H1 (cell line): ENCODE measurements around the gene RBM20. TPM values are rescaled to one million over a fixed set of nuclear protein-coding genes. Genes with fewer than 3 reads are reported as not detected.

Source experiments
- CTCF ChIA-PET: fragments of 300-600 bp; sonication (Branson Sonifier 250); formaldehyde crosslinking; loops from one replicate; lab custom pipeline; 2021; ENCODE audit not compliant: partially characterized antibody; lab: Charles Lee
- POLR2A ChIA-PET: fragments of 300-600 bp; sonication (Branson Sonifier 250); formaldehyde crosslinking; loops from one replicate; lab custom pipeline; 2021; ENCODE audit warnings: inconsistent platforms; ENCODE audit not compliant: partially characterized antibody; lab: Charles Lee
- DNase-seq, 2 experiments: peaks; one replicate each; pipeline versions ENCODE4 v3.0.0 to v3.0.0-alpha.2; 2010 to 2022; ENCODE audit warnings: low spot score in 2 of 2, low read depth in 1 of 2, mixed read lengths in 1 of 2
- FAIRE-seq: peaks from 2 replicates; lab custom pipeline; 2011; peaks lifted over from hg19 to GRCh38; lab: Jason Lieb, UNC
- H2AFZ ChIP-seq: 2 replicates; pipeline ENCODE4 v1.8.1; 2012; ENCODE audit warnings: low read length, inconsistent platforms
- H2AK5ac ChIP-seq: 2 replicates; pipeline ENCODE4 v1.6.1; 2013; ENCODE audit warnings: low read depth, low read length
- H2BK120ac ChIP-seq: replicated peaks from 2 replicates; pipeline ENCODE3; 2013; ENCODE audit warnings: low read depth, low read length, inconsistent platforms
- H2BK12ac ChIP-seq: 2 replicates; pipeline ENCODE4 v1.6.1; 2013; ENCODE audit warnings: low read depth, low read length
- H2BK15ac ChIP-seq: 2 replicates; pipeline ENCODE4 v1.6.1; 2013; ENCODE audit warnings: low read length
- H2BK20ac ChIP-seq: 2 replicates; pipeline ENCODE4 v1.6.1; 2013; ENCODE audit warnings: low read length
- H2BK5ac ChIP-seq: 2 replicates; pipeline ENCODE4 v1.6.1; 2013; ENCODE audit warnings: low read depth, low read length
- H3K14ac ChIP-seq: 2 replicates; pipeline ENCODE4 v1.6.1; 2013; ENCODE audit warnings: inconsistent platforms; ENCODE audit not compliant: insufficient read length
- H3K18ac ChIP-seq: 2 replicates; pipeline ENCODE4 v1.6.1; 2013; ENCODE audit warnings: low read length; ENCODE audit errors: extremely low read depth
- H3K23ac ChIP-seq: 2 replicates; pipeline ENCODE4 v1.6.1; 2013; ENCODE audit warnings: inconsistent platforms; ENCODE audit not compliant: insufficient read length
- H3K23me2 ChIP-seq: 2 replicates; pipeline ENCODE4 v1.6.1; 2013; ENCODE audit warnings: low read depth, low read length
- H3K27ac ChIP-seq: 2 replicates; pipeline ENCODE4 v1.6.1; 2011; ENCODE audit warnings: low read depth, low read length, inconsistent platforms
- H3K27me3 ChIP-seq, 4 experiments: replicated peaks in 1 of 4; 1 replicate in 1 of 4; 2 replicates in 3 of 4; pipeline versions ENCODE4 v1.6.1 to v1.8.1; 2011 to 2013; ENCODE audit warnings: low read length in 3 of 4, mild to moderate bottlenecking in 3 of 4, inconsistent platforms in 2 of 4, mixed read lengths in 2 of 4, moderate library complexity in 1 of 4; ENCODE audit not compliant: control insufficient read depth in 3 of 4, insufficient read depth in 3 of 4; ENCODE audit errors: extremely low read depth in 1 of 4
- H3K36me3 ChIP-seq, 4 experiments: 2 replicates each; pipeline versions ENCODE4 v1.6.1 to v1.8.1; 2011 to 2013; ENCODE audit warnings: mild to moderate bottlenecking in 4 of 4, low read length in 3 of 4, moderate library complexity in 2 of 4, control low read depth in 1 of 4, inconsistent platforms in 1 of 4; ENCODE audit not compliant: insufficient read depth in 4 of 4, control insufficient read depth in 2 of 4
- H3K4ac ChIP-seq: replicated peaks from 2 replicates; pipeline ENCODE3; 2013; ENCODE audit warnings: low read length, low read depth, mixed read lengths, inconsistent platforms; ENCODE audit not compliant: insufficient read length
- H3K4me1 ChIP-seq, 4 experiments: replicated peaks in 1 of 4; 1 replicate in 1 of 4; 2 replicates in 3 of 4; pipeline versions ENCODE4 v1.6.1 to v1.8.1; 2011 to 2013; ENCODE audit warnings: low read length in 3 of 4, inconsistent platforms in 2 of 4, mixed read lengths in 1 of 4; ENCODE audit not compliant: insufficient read depth in 4 of 4, control insufficient read depth in 3 of 4
- H3K4me2 ChIP-seq, 2 experiments: 2 replicates each; pipeline versions ENCODE4 v1.6.1 to v1.8.1; 2011 to 2013; ENCODE audit warnings: low read depth in 2 of 2, low read length in 2 of 2, control low read depth in 1 of 2, inconsistent platforms in 1 of 2, mild to moderate bottlenecking in 1 of 2; ENCODE audit not compliant: insufficient read depth in 1 of 2
- H3K4me3 ChIP-seq, 4 experiments: fragments of 200-600, 300-600 bp in 1 of 4; sonication (generic), shearing (Covaris generic), sonication (Bioruptor Twin) in 1 of 4; 2 replicates each; pipeline versions ENCODE4 v1.5.1 to v1.8.1; 2011 to 2016; ENCODE audit warnings: low read length in 4 of 4, low read depth in 3 of 4, control low read depth in 2 of 4, inconsistent platforms in 2 of 4, mild to moderate bottlenecking in 2 of 4, mixed read lengths in 1 of 4, moderate library complexity in 1 of 4; ENCODE audit not compliant: insufficient read depth in 2 of 4; ENCODE audit errors: extremely low read depth in 1 of 4
- H3K56ac ChIP-seq: replicated peaks from 2 replicates; pipeline ENCODE3; 2013; ENCODE audit warnings: low read depth, mild to moderate bottlenecking, mixed read lengths, low read length, inconsistent platforms; ENCODE audit not compliant: insufficient read length
- H3K79me1 ChIP-seq: 2 replicates; pipeline ENCODE4 v1.6.1; 2013; ENCODE audit warnings: low read depth, low read length, control low read depth
- H3K79me2 ChIP-seq, 2 experiments: 2 replicates each; pipeline versions ENCODE4 v1.6.1 to v1.8.1; 2012 to 2013; ENCODE audit warnings: low read length in 2 of 2, mild to moderate bottlenecking in 2 of 2, inconsistent platforms in 1 of 2; ENCODE audit not compliant: insufficient read depth in 2 of 2, control insufficient read depth in 1 of 2
- H3K9ac ChIP-seq, 4 experiments: replicated peaks in 1 of 4; 1 replicate in 1 of 4; 2 replicates in 3 of 4; pipeline versions ENCODE4 v1.6.1 to v1.8.1; 2011 to 2013; ENCODE audit warnings: low read depth in 3 of 4, low read length in 3 of 4, control low read depth in 2 of 4, mild to moderate bottlenecking in 2 of 4, moderate library complexity in 2 of 4, inconsistent platforms in 1 of 4; ENCODE audit errors: extremely low read depth in 1 of 4
- H3K9me3 ChIP-seq, 2 experiments: 2 replicates each; pipeline versions ENCODE4 v1.6.1 to v1.8.1; 2012 to 2013; ENCODE audit warnings: mild to moderate bottlenecking in 2 of 2, moderate library complexity in 2 of 2, control low read depth in 1 of 2, inconsistent platforms in 1 of 2, low read depth in 1 of 2, low read length in 1 of 2, mixed read lengths in 1 of 2; ENCODE audit not compliant: insufficient read depth in 2 of 2
- H4K20me1 ChIP-seq, 2 experiments: replicated peaks in 1 of 2; 2 replicates each; pipeline versions ENCODE3 to v1.8.1; 2011 to 2013; ENCODE audit warnings: inconsistent platforms in 2 of 2, low read length in 2 of 2, mild to moderate bottlenecking in 1 of 2; ENCODE audit not compliant: insufficient read depth in 2 of 2, control insufficient read depth in 1 of 2
- H4K5ac ChIP-seq: 2 replicates; pipeline ENCODE4 v1.6.1; 2013; ENCODE audit warnings: low read length, low read depth, mixed read lengths, inconsistent platforms; ENCODE audit not compliant: insufficient read length
- H4K8ac ChIP-seq: 2 replicates; pipeline ENCODE4 v1.8.0; 2013; ENCODE audit warnings: mild to moderate bottlenecking, moderate library complexity, low read length, inconsistent platforms; ENCODE audit not compliant: insufficient read depth; ENCODE audit errors: extremely low read depth
- H4K91ac ChIP-seq: replicated peaks from 2 replicates; pipeline ENCODE3; 2013; ENCODE audit warnings: low read length, mixed read lengths, inconsistent platforms; ENCODE audit not compliant: insufficient read length
- ASH2L ChIP-seq: fragments of 200-600, 300-600 bp; sonication (generic); IDR thresholded peaks from one replicate; pipeline ENCODE4 v1.7.1; 2017; ENCODE audit warnings: low read length
- CEBPB ChIP-seq: IDR thresholded peaks from 2 replicates; pipeline ENCODE4 v1.6.1; 2012; ENCODE audit warnings: low read depth, low read length
- CTBP2 ChIP-seq: IDR thresholded peaks from 2 replicates; pipeline ENCODE4 v1.7.0; 2011; ENCODE audit warnings: borderline replicate concordance, mild to moderate bottlenecking, moderate library complexity, mixed read lengths, low read length; ENCODE audit not compliant: insufficient read depth, insufficient read length
- E2F6 ChIP-seq: IDR thresholded peaks from 2 replicates; pipeline ENCODE4 v1.6.1; 2012; ENCODE audit warnings: inconsistent platforms
- MAFK ChIP-seq: IDR thresholded peaks from 2 replicates; pipeline ENCODE4 v1.6.1; 2012; ENCODE audit warnings: low read depth, mild to moderate bottlenecking, improper control_type of control experiment, low read length
- MAX ChIP-seq: IDR thresholded peaks from 2 replicates; pipeline ENCODE4 v1.6.1; 2012; ENCODE audit warnings: inconsistent platforms
- RAD21 ChIP-seq, 2 experiments: IDR thresholded peaks in 1 of 2; conservative IDR thresholded peaks in 1 of 2; 2 replicates each; pipeline ENCODE4 v1.6.1; 2011; ENCODE audit warnings: low read depth in 2 of 2, low read length in 2 of 2, improper control_type of control experiment in 1 of 2, inconsistent platforms in 1 of 2, mild to moderate bottlenecking in 1 of 2, moderate library complexity in 1 of 2
- RBBP5 ChIP-seq: IDR thresholded peaks from 2 replicates; pipeline ENCODE4 v1.7.1; 2012; ENCODE audit warnings: low read depth, mild to moderate bottlenecking, inconsistent platforms, low read length, moderate library complexity, borderline replicate concordance
- SIN3A ChIP-seq, 2 experiments: IDR thresholded peaks in 1 of 2; conservative IDR thresholded peaks in 1 of 2; 2 replicates each; pipeline ENCODE4 v1.6.1; 2011 to 2012; ENCODE audit warnings: low read length in 2 of 2, improper control_type of control experiment in 1 of 2, low read depth in 1 of 2, mild to moderate bottlenecking in 1 of 2
- SP4 ChIP-seq: IDR thresholded peaks from 2 replicates; pipeline ENCODE4 v1.6.1; 2012; ENCODE audit warnings: low read length, inconsistent platforms
- WGBS, 2 experiments: shearing (Covaris generic) in 1 of 2; methylation state at CpG; one replicate each; pipeline versions ENCODE4 v1.1.6 to v1.1.7; 2013 to 2015; ENCODE audit warnings: low lambda C conversion rate in 2 of 2, mixed read lengths in 2 of 2, inconsistent platforms in 1 of 2, low coverage in 1 of 2, missing lambda C conversion rate in 1 of 2; ENCODE audit not compliant: insufficient replicate concordance in 2 of 2, insufficient coverage in 1 of 2, insufficient read length in 1 of 2; ENCODE audit errors: extremely low coverage in 1 of 2, missing lambda C conversion rate in 1 of 2; 5-methylcytosine and 5-hydroxymethylcytosine counted together
- polyA plus RNA-seq, 7 experiments: library from polyadenylated mRNA; depleted of rRNA in 3 of 7; stranded (reverse) in 5 of 7; unstranded in 2 of 7; fragments of >200 nt in 5 of 7; fragments of 200-250 nt in 2 of 7; gene quantifications; 1 replicate in 5 of 7; 2 replicates in 1 of 7; 4 replicates in 1 of 7; pipeline versions ENCODE4 v1.2.1 to v1.2.3, GENCODE V29; 2011 to 2013; ENCODE audit warnings: missing spikeins in 2 of 7, mixed read lengths in 2 of 7
- total RNA-seq: library from RNA; stranded (reverse); fragmentation: NEBNext Ultra II Directional; extraction: Animal tissue kit (Norgen Biotek cat#: 25700); gene quantifications from 2 replicates; pipeline ENCODE4 v1.2.1, GENCODE V29; 2021

The RBM20 gene
- total and polyA plus RNA-seq, 2 of the 8 experiments (the other 6 are each of a cell fraction or from before 2014, with no cell fraction given), result 0.05 to 0.63 TPM

- Histone ChIP-seq H2BK120ac (no peak overlapping the region), H2BK12ac (no peak overlapping the region), H3K4me2 (no peak overlapping the region), H3K4me1 (peaks cover 0 to 4% (median 2%) of the 10 kb centered on the region in 4 experiments; a peak in 3 of 7 replicates), H3K79me1 (no peaks in the 10 kb centered on the region), H2AFZ (no peak overlapping the region), H3K9me3 (no peaks in the 10 kb centered on the region), H3K9ac (no peak overlapping the region), H3K27me3 (no peaks in the 10 kb centered on the region), H3K4ac (no peak overlapping the region), H3K23me2 (no peaks in the 10 kb centered on the region), H3K23ac (no peak overlapping the region), H4K20me1 (no peaks in the 10 kb centered on the region), H3K18ac (no peak overlapping the region), H2BK20ac (no peak overlapping the region), H4K91ac (no peak overlapping the region), H2AK5ac (no peak overlapping the region), H3K56ac (no peak overlapping the region), H3K36me3 (no peaks in the 10 kb centered on the region), H3K4me3 (no peak overlapping the region), H2BK15ac (no peak overlapping the region), H3K14ac (no peak overlapping the region), H2BK5ac (no peak overlapping the region), H3K79me2 (no peaks in the 10 kb centered on the region), H3K27ac (no peak overlapping the region), H4K8ac (no peak overlapping the region), H4K5ac (no peak overlapping the region)
- WGBS, 2 experiments, result 85% methylated on average over 8 of the region's 8 CpGs; no CpG with 5 or more reads in 1 of the 2 experiments
- POLR2A ChIA-PET, result no interaction called here
- CTCF ChIA-PET, result interaction anchor here (1.0 to 4.2 kb wide), 3 partner anchors 11 to 28 kb away, joined by 4 to 18 read pairs (median 5); no protein-coding TSS in a partner anchor
- FAIRE-seq (no peak), DNase-seq (no peak)
- no peak for TF ChIP-seq E2F6
- TF ChIP-seq RAD21 (IDR thresholded peaks at IDR 0.05 in 1 of 2, conservative IDR thresholded peaks at IDR 0.05 in 1 of 2; ENCODE audit: low read depth in 2 of 2, low read length in 2 of 2), result no peak
- no peak for TF ChIP-seq MAFK
- TF ChIP-seq CTBP2, result no peak
- TF ChIP-seq SP4, result no peak
- TF ChIP-seq RBBP5, result no peak
- no peak for TF ChIP-seq MAX
- TF ChIP-seq CEBPB, result no peak
- no peak for TF ChIP-seq SIN3A (conservative IDR thresholded peaks at IDR 0.05 in 1 of 2, IDR thresholded peaks at IDR 0.05 in 1 of 2; ENCODE audit: low read depth in 1 of 2, low read length in 2 of 2)
- TF ChIP-seq ASH2L, result no peak
Observed at GRCh38 chr10:110708776-110709443, 64.8 kb downstream of the RBM20 start.
